SK-N-SH (cell line): ENCODE measurements around the gene HLA-DPA1.

Source experiments
- CTCF ChIP-seq: fragments of 200-600 bp; sonication (generic); IDR thresholded peaks from 2 replicates; pipeline ENCODE4 v1.6.1; 2017; ENCODE audit warnings: antibody characterized with exemption, mild to moderate bottlenecking, moderate library complexity
- EP300 ChIP-seq, 2 experiments: IDR thresholded peaks; 2 replicates each; pipeline versions ENCODE4 v1.4.0 to v1.6.1; 2012; ENCODE audit warnings: borderline replicate concordance in 1 of 2, low read depth in 1 of 2, low read length in 1 of 2
- JUND ChIP-seq: IDR thresholded peaks from 2 replicates; pipeline ENCODE4 v1.4.0; 2012
- YY1 ChIP-seq: IDR thresholded peaks from 2 replicates; pipeline ENCODE4 v1.4.0; 2012; ENCODE audit warnings: low read depth, mild to moderate bottlenecking

GRCh38 chr6:33065312-33065711 lies 8.1 kb downstream of the HLA-DPA1 start:
- TF ChIP-seq JUND (no peak), CTCF (no peak), EP300 (IDR thresholded peaks at IDR 0.05; ENCODE audit: borderline replicate concordance in 1 of 2, low read depth in 1 of 2, low read length in 1 of 2) (no peak), YY1 (no peak)
